H9 (cell line): ENCODE data around the gene FBRSL1. TPM values are rescaled to one million over a fixed set of nuclear protein-coding genes. Genes with fewer than 3 reads are reported as not detected.
A peak's percentile ranks its signal among the peaks of the same experiment; 100 is the strongest.

Source experiments
- DNase-seq: peaks from one replicate; pipeline ENCODE4 v3.0.0-alpha.2; 2017
- H2AFZ ChIP-seq: one replicate; pipeline ENCODE4 v1.6.1; 2013; ENCODE audit warnings: mild to moderate bottlenecking, low read length, control low read depth, moderate library complexity
- H2AK5ac ChIP-seq: 2 replicates; pipeline ENCODE4 v1.6.1; 2013; ENCODE audit warnings: low read length, control low read depth, mixed read lengths; ENCODE audit not compliant: insufficient read length
- H2BK120ac ChIP-seq: one replicate; pipeline ENCODE4 v1.6.1; 2013; ENCODE audit warnings: low read depth, mild to moderate bottlenecking, low read length, control low read depth, inconsistent platforms; ENCODE audit not compliant: poor library complexity, severe bottlenecking
- H2BK12ac ChIP-seq: 2 replicates; pipeline ENCODE4 v1.6.1; 2013; ENCODE audit warnings: low read length, control low read depth, mixed read lengths, low read depth; ENCODE audit not compliant: insufficient read length
- H2BK15ac ChIP-seq: 2 replicates; pipeline ENCODE4 v1.6.1; 2013; ENCODE audit warnings: low read depth, low read length, control low read depth
- H2BK20ac ChIP-seq: one replicate; pipeline ENCODE4 v1.6.1; 2013; ENCODE audit warnings: low read depth, mild to moderate bottlenecking, low read length, control low read depth, inconsistent platforms; ENCODE audit not compliant: poor library complexity, severe bottlenecking
- H2BK5ac ChIP-seq: 2 replicates; pipeline ENCODE4 v1.6.1; 2013; ENCODE audit warnings: low read length, control low read depth, mixed read lengths; ENCODE audit not compliant: insufficient read length
- H3K14ac ChIP-seq: 2 replicates; pipeline ENCODE4 v1.6.1; 2013; ENCODE audit warnings: low read length, control low read depth; ENCODE audit not compliant: insufficient read depth
- H3K18ac ChIP-seq: 2 replicates; pipeline ENCODE4 v1.6.1; 2013; ENCODE audit warnings: low read depth, mild to moderate bottlenecking, mixed read lengths, low read length, control low read depth; ENCODE audit not compliant: insufficient read length
- H3K23ac ChIP-seq: 2 replicates; pipeline ENCODE4 v1.6.1; 2013; ENCODE audit warnings: low read length, control low read depth, mixed read lengths, low read depth; ENCODE audit not compliant: insufficient read length
- H3K23me2 ChIP-seq: 2 replicates; pipeline ENCODE4 v1.6.1; 2013; ENCODE audit warnings: low read depth, mild to moderate bottlenecking, mixed read lengths, low read length, control low read depth; ENCODE audit not compliant: insufficient read length, poor library complexity, severe bottlenecking
- H3K27ac ChIP-seq: 2 replicates; pipeline ENCODE4 v1.5.1; 2013; ENCODE audit warnings: low read length, control low read depth, mixed read lengths, low read depth; ENCODE audit not compliant: insufficient read length
- H3K27me3 ChIP-seq: 2 replicates; pipeline ENCODE4 v1.6.1; 2013; ENCODE audit warnings: low read length, control low read depth, inconsistent platforms; ENCODE audit not compliant: insufficient read depth
- H3K4ac ChIP-seq: 2 replicates; pipeline ENCODE4 v1.6.1; 2013; ENCODE audit warnings: low read depth, mild to moderate bottlenecking, control low read depth, inconsistent platforms, low read length, moderate library complexity
- H3K4me1 ChIP-seq: 2 replicates; pipeline ENCODE4 v1.6.1; 2013; ENCODE audit warnings: low read length, control low read depth, inconsistent platforms; ENCODE audit not compliant: insufficient read depth
- H3K4me2 ChIP-seq: 2 replicates; pipeline ENCODE4 v1.6.1; 2013; ENCODE audit warnings: low read length, control low read depth, mixed read lengths; ENCODE audit not compliant: insufficient read length, insufficient read depth
- H3K56ac ChIP-seq: 2 replicates; pipeline ENCODE4 v1.6.1; 2013; ENCODE audit warnings: low read depth, mild to moderate bottlenecking, mixed read lengths, low read length, control low read depth; ENCODE audit not compliant: insufficient read length
- H3K79me1 ChIP-seq: 2 replicates; pipeline ENCODE4 v1.6.1; 2013; ENCODE audit warnings: low read depth, mild to moderate bottlenecking, moderate library complexity, low read length, control low read depth, inconsistent platforms; ENCODE audit not compliant: insufficient read depth, poor library complexity, severe bottlenecking
- H3K79me2 ChIP-seq: 2 replicates; pipeline ENCODE4 v1.6.1; 2013; ENCODE audit warnings: low read length, control low read depth, inconsistent platforms; ENCODE audit not compliant: insufficient read depth
- H3K9ac ChIP-seq: 2 replicates; pipeline ENCODE4 v1.6.1; 2013; ENCODE audit warnings: low read length, control low read depth, mixed read lengths; ENCODE audit not compliant: insufficient read length; ENCODE audit errors: extremely low read depth
- H3K9me3 ChIP-seq: one replicate; pipeline ENCODE4 v1.6.1; 2013; ENCODE audit warnings: low read depth, low read length, inconsistent platforms; ENCODE audit not compliant: control insufficient read depth
- H3T11ph ChIP-seq: one replicate; pipeline ENCODE4 v1.6.1; 2013; ENCODE audit warnings: mild to moderate bottlenecking, low read length, control low read depth, inconsistent platforms
- H4K20me1 ChIP-seq: one replicate; pipeline ENCODE4 v1.6.1; 2013; ENCODE audit not compliant: control insufficient read depth, insufficient read length, insufficient read depth
- H4K5ac ChIP-seq: 2 replicates; pipeline ENCODE4 v1.6.1; 2013; ENCODE audit warnings: low read depth, mild to moderate bottlenecking, mixed read lengths, low read length, control low read depth; ENCODE audit not compliant: insufficient read length
- H4K8ac ChIP-seq: replicated peaks from 2 replicates; pipeline ENCODE4 v1.6.1; 2013; ENCODE audit warnings: low read length, control low read depth, mixed read lengths, low read depth; ENCODE audit not compliant: insufficient read length
- H4K91ac ChIP-seq: 2 replicates; pipeline ENCODE4 v1.6.1; 2013; ENCODE audit warnings: low read depth, mild to moderate bottlenecking, moderate library complexity, mixed read lengths, low read length, control low read depth; ENCODE audit not compliant: insufficient read length
- H3K27ac Mint-ChIP-seq, 3 experiments: 2 replicates in 2 of 3; 3 replicates in 1 of 3; pipeline ENCODE4 v1.8.0; 2020 to 2021; ENCODE audit warnings: mixed read lengths in 3 of 3, mild to moderate bottlenecking in 1 of 3, moderate library complexity in 1 of 3
- H3K27me3 Mint-ChIP-seq: 2 replicates; pipeline ENCODE4 v1.8.0; 2021; ENCODE audit warnings: low read depth, mild to moderate bottlenecking, moderate library complexity, mixed read lengths
- H3K36me3 Mint-ChIP-seq, 3 experiments: 2 replicates in 2 of 3; 3 replicates in 1 of 3; pipeline ENCODE4 v1.8.0; 2020 to 2021; ENCODE audit warnings: low read depth in 3 of 3, mixed read lengths in 3 of 3; ENCODE audit not compliant: insufficient read depth in 1 of 3
- H3K4me1 Mint-ChIP-seq, 2 experiments: 2 replicates each; pipeline ENCODE4 v1.8.0; 2020; ENCODE audit warnings: mixed read lengths in 2 of 2
- H3K4me3 Mint-ChIP-seq, 2 experiments: 2 replicates in 1 of 2; 3 replicates in 1 of 2; pipeline ENCODE4 v1.8.0; 2020 to 2021; ENCODE audit warnings: mild to moderate bottlenecking in 2 of 2, mixed read lengths in 2 of 2, moderate library complexity in 1 of 2
- H3K9me3 Mint-ChIP-seq, 2 experiments: 2 replicates in 1 of 2; 3 replicates in 1 of 2; pipeline ENCODE4 v1.8.0; 2020; ENCODE audit warnings: mild to moderate bottlenecking in 2 of 2, mixed read lengths in 2 of 2, moderate library complexity in 1 of 2
- WGBS: extraction: QIAGEN DNeasy Blood & Tissue Kit; methylation state at CpG from one replicate; pipeline ENCODE4 v1.1.7; 2013; ENCODE audit warnings: missing lambda C conversion rate, low lambda C conversion rate, mixed read lengths; ENCODE audit not compliant: insufficient read length; ENCODE audit errors: extremely low coverage; 5-methylcytosine and 5-hydroxymethylcytosine counted together
- total RNA-seq: library from RNA; stranded (reverse); gene quantifications from 2 replicates; pipeline ENCODE4 v1.2.1, GENCODE V29; 2021
- TF ChIP-seq, protein P1 (sequence below): fragments of 200-600 bp; sonication (generic); conservative IDR thresholded peaks from 3 replicates; pipeline ENCODE4 v1.8.0; 2021; ENCODE audit warnings: antibody characterized with exemption, mild to moderate bottlenecking

The FBRSL1 gene
- total RNA-seq, 1 experiment from 2014 or later: 90.8 TPM

DNA sequence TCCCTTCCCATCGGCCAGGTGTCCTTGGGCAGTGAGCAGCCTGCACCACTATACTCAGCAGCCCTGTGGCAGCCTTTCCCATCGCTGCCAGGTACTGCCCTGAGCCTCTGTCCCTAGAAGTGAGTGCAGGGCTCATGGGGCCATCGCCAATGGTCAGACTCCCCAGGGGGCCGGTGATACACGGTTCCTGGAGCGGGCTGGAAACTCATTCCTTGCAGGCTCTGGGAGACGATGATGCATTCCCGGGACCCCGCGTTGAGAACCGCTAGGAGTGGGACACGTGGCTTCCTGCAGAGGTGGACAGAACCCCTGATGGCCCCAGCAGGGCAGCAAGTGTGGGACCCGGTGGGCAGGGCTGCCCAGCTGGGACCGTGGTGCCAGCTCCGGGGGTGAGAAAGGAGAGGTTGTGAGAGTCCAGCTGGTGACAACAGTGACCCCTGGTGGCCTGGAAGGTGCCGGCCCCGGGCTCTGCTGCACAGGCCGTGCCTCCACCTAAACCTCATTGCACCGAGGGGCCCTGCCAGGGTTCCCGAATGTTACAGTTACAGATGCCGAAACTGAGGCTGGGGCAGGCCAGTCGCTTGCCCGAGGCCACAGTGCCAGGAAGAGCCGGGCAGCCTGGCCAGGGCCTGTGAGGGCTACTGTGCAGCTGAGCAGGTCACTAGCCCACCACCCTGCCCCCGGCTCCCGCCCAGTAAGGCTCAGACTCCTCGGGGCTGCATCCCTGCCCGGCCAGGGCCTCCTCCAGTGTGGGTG is 33.8 kb downstream of the FBRSL1 start:
- no peak overlapping the region for H3K18ac ChIP-seq
- H3K23me2 ChIP-seq: no peaks in the 10 kb centered on the region
- peaks cover 7% of the 10 kb centered on the region for H3K9me3 ChIP-seq
- H3K4me2 ChIP-seq: no peak overlapping the region
- Mint-ChIP-seq H3K4me3 (no peak overlapping the region), H3K27ac (no peak overlapping the region), H3K4me1 (peaks cover 4 to 8% of the 10 kb centered on the region in 2 experiments), H3K27me3 (peaks cover 66% of the 10 kb centered on the region), H3K9me3 (peaks cover 7 to 8% of the 10 kb centered on the region in 2 experiments), H3K36me3 (peaks cover 6 to 8% (median 6%) of the 10 kb centered on the region in 3 experiments)
- no peak overlapping the region for H3K23ac ChIP-seq
- H2BK12ac ChIP-seq: no peak overlapping the region
- no peak overlapping the region for H3K56ac ChIP-seq
- no peak overlapping the region for H3T11ph ChIP-seq
- no peak overlapping the region for H3K4ac ChIP-seq
- H3K4me1 ChIP-seq: no peaks in the 10 kb centered on the region
- DNase-seq: peak; percentile 82
- H4K91ac ChIP-seq: no peak overlapping the region
- TF ChIP-seq, protein P1, sequence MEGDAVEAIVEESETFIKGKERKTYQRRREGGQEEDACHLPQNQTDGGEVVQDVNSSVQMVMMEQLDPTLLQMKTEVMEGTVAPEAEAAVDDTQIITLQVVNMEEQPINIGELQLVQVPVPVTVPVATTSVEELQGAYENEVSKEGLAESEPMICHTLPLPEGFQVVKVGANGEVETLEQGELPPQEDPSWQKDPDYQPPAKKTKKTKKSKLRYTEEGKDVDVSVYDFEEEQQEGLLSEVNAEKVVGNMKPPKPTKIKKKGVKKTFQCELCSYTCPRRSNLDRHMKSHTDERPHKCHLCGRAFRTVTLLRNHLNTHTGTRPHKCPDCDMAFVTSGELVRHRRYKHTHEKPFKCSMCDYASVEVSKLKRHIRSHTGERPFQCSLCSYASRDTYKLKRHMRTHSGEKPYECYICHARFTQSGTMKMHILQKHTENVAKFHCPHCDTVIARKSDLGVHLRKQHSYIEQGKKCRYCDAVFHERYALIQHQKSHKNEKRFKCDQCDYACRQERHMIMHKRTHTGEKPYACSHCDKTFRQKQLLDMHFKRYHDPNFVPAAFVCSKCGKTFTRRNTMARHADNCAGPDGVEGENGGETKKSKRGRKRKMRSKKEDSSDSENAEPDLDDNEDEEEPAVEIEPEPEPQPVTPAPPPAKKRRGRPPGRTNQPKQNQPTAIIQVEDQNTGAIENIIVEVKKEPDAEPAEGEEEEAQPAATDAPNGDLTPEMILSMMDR: peak; percentile 93
- no peak overlapping the region for H2BK20ac ChIP-seq
- H4K8ac ChIP-seq: no peak overlapping the region
- no peak overlapping the region for H2AFZ ChIP-seq
- H3K14ac ChIP-seq: no peak overlapping the region; the same call in 1 of the 2 replicates
- H3K27me3 ChIP-seq: no peaks in the 10 kb centered on the region; the same call in 1 of the 2 replicates
- H2AK5ac ChIP-seq: no peak overlapping the region
- no peak overlapping the region for H4K5ac ChIP-seq
- H3K27ac ChIP-seq: no peak overlapping the region
- no CpG with 5 or more reads among the region's 28 CpGs for WGBS
- H3K9ac ChIP-seq: no peak overlapping the region
- no peak overlapping the region for H2BK15ac ChIP-seq
- H4K20me1 ChIP-seq: no peaks in the 10 kb centered on the region
- H3K79me1 ChIP-seq: no peaks in the 10 kb centered on the region
- H2BK5ac ChIP-seq: no peak overlapping the region
- H3K79me2 ChIP-seq: no peaks in the 10 kb centered on the region
- no peak overlapping the region for H2BK120ac ChIP-seq
